Smooth muscle cell (in vitro differentiated cells): ENCODE measurements around the gene CTRB2. TPM values are rescaled to one million over a fixed set of nuclear protein-coding genes. Genes with fewer than 3 reads are reported as not detected.

ENCODE experiments used
- DNase-seq: peaks from one replicate; lab custom pipeline; 2025; ENCODE audit not compliant: unreplicated experiment; lab: John Stamatoyannopoulos, UW
- H2AFZ ChIP-seq: fragments of 200-600 bp; sonication (generic); 2 replicates; pipeline ENCODE4 v1.6.0; 2016; ENCODE audit warnings: antibody characterized with exemption, low read depth, mild to moderate bottlenecking
- H3F3A ChIP-seq: fragments of 200-600 bp; sonication (generic); 2 replicates; pipeline ENCODE4 v1.6.0; 2017; ENCODE audit warnings: antibody characterized with exemption, low read depth
- H3K27ac ChIP-seq: fragments of 200-600 bp; sonication (generic); 2 replicates; pipeline ENCODE4 v1.5.1; 2016; ENCODE audit warnings: low read depth, mild to moderate bottlenecking
- H3K27me3 ChIP-seq: fragments of 200-600 bp; sonication (generic); 2 replicates; pipeline ENCODE4 v1.6.1; 2016; ENCODE audit warnings: low read depth, mild to moderate bottlenecking
- H3K36me3 ChIP-seq: fragments of 200-600 bp; sonication (generic); 2 replicates; pipeline ENCODE4 v1.5.1; 2016; ENCODE audit warnings: low read depth
- H3K4me1 ChIP-seq: fragments of 200-600 bp; sonication (generic); 2 replicates; pipeline ENCODE4 v1.5.1; 2016; ENCODE audit warnings: low read depth
- H3K4me2 ChIP-seq: fragments of 200-600 bp; sonication (generic); 2 replicates; pipeline ENCODE4 v1.6.0; 2016; ENCODE audit warnings: mild to moderate bottlenecking
- H3K4me3 ChIP-seq: fragments of 200-600 bp; sonication (generic); 2 replicates; pipeline ENCODE4 v1.5.1; 2016; ENCODE audit warnings: mild to moderate bottlenecking
- H3K79me2 ChIP-seq: fragments of 200-600 bp; sonication (generic); 2 replicates; pipeline ENCODE4 v1.6.0; 2016; ENCODE audit warnings: low read depth, mild to moderate bottlenecking
- H3K9ac ChIP-seq: fragments of 200-600 bp; sonication (generic); 2 replicates; pipeline ENCODE4 v1.6.0; 2016; ENCODE audit warnings: low read depth
- H3K9me3 ChIP-seq: fragments of 200-600 bp; sonication (generic); replicated peaks from 2 replicates; pipeline ENCODE4 v1.5.1; 2016; ENCODE audit warnings: low read depth
- H4K20me1 ChIP-seq: fragments of 200-600 bp; sonication (generic); 2 replicates; pipeline ENCODE4 v1.6.0; 2016; ENCODE audit warnings: low read depth
- CTCF ChIP-seq: fragments of 200-600 bp; sonication (generic); IDR thresholded peaks from 2 replicates; pipeline ENCODE4 v1.5.1; 2017; ENCODE audit warnings: borderline replicate concordance, mild to moderate bottlenecking, antibody characterized with exemption; ENCODE audit not compliant: insufficient read depth, poor library complexity, severe bottlenecking
- WGBS: methylation state at CpG from one replicate; pipeline ENCODE4 v1.1.7; 2016; ENCODE audit warnings: low lambda C conversion rate; 5-methylcytosine and 5-hydroxymethylcytosine counted together
- polyA plus RNA-seq: library from polyadenylated mRNA; unstranded; fragments of >200 nt; fragmentation: Nextera tagmentation; extraction: Ambion mirVana; gene quantifications from 2 replicates; pipeline ENCODE4 v1.2.1, GENCODE V29; 2016
- total RNA-seq: library from RNA; depleted of rRNA; stranded (reverse); fragments of >200 nt; gene quantifications from 2 replicates; pipeline ENCODE4 v1.2.3, GENCODE V29; 2014

Gene CTRB2
- total and polyA plus RNA-seq, 2 experiments from 2014 or later = 1.7 to 2.3 TPM

GRCh38 chr16:75198135-75198600 lies 8.8 kb downstream of the CTRB2 start:
- DNase-seq = no peak
- H3F3A ChIP-seq = no peaks in the 10 kb centered on the region
- no peaks in the 10 kb centered on the region for H3K36me3 ChIP-seq
- no peaks in the 10 kb centered on the region for H3K79me2 ChIP-seq
- no peak overlapping the region for H3K9ac ChIP-seq
- no peak overlapping the region for H3K27ac ChIP-seq
- TF ChIP-seq CTCF = no peak
- H3K4me2 ChIP-seq = peak overlapping the region; percentile 78
- no peaks in the 10 kb centered on the region for H4K20me1 ChIP-seq
- H3K4me3 ChIP-seq = peak overlapping the region; percentile 31
- WGBS = 27% methylated on average over 18 of the region's 18 CpGs
- H3K4me1 ChIP-seq = no peaks in the 10 kb centered on the region
- peak overlapping the region; percentile 21 for H2AFZ ChIP-seq
- H3K27me3 ChIP-seq = no peaks in the 10 kb centered on the region
- H3K9me3 ChIP-seq = no peaks in the 10 kb centered on the region

GRCh38 chr16:75197522-75198134 lies 9.3 kb downstream of the CTRB2 start:
- Histone ChIP-seq H3K27ac (no peak overlapping the region), H3K9me3 (no peaks in the 10 kb centered on the region), H2AFZ (peak overlapping the region; percentile 21), H3K4me2 (peak overlapping the region; percentile 78), H3K9ac (no peak overlapping the region), H3K79me2 (no peaks in the 10 kb centered on the region), H3F3A (no peaks in the 10 kb centered on the region), H3K27me3 (no peaks in the 10 kb centered on the region), H3K4me3 (peak overlapping the region; percentile 31), H4K20me1 (no peaks in the 10 kb centered on the region), H3K36me3 (no peaks in the 10 kb centered on the region), H3K4me1 (no peaks in the 10 kb centered on the region)
- DNase-seq = no peak
- WGBS = 74% methylated on average over 14 of the region's 14 CpGs
- no peak for TF ChIP-seq CTCF

GRCh38 chr16:75196836-75197235 lies 10.1 kb downstream of the CTRB2 start:
- H3K4me2 ChIP-seq = no peak overlapping the region
- no peaks in the 10 kb centered on the region for H3K9me3 ChIP-seq
- H3K79me2 ChIP-seq = no peaks in the 10 kb centered on the region
- H3K9ac ChIP-seq = no peak overlapping the region
- no peak overlapping the region for H3K27ac ChIP-seq
- H3K27me3 ChIP-seq = no peaks in the 10 kb centered on the region
- H2AFZ ChIP-seq = no peak overlapping the region
- H4K20me1 ChIP-seq = no peaks in the 10 kb centered on the region
- no peaks in the 10 kb centered on the region for H3K36me3 ChIP-seq
- no peak for TF ChIP-seq CTCF
- H3K4me3 ChIP-seq = no peak overlapping the region
- H3K4me1 ChIP-seq = no peaks in the 10 kb centered on the region
- no peaks in the 10 kb centered on the region for H3F3A ChIP-seq
- 97% methylated on average over 8 of the region's 9 CpGs for WGBS
- DNase-seq = no peak
